CD14-positive monocyte (primary cell): ENCODE results near the gene BAIAP3. TPM values are rescaled to one million over a fixed set of nuclear protein-coding genes. Genes with fewer than 3 reads are reported as not detected.

Source experiments
- DNase-seq, 3 donors: peaks; one replicate each; pipeline ENCODE4 v3.0.0-alpha.2; 2011 to 2022
- H2AFZ ChIP-seq: 2 replicates; pipeline ENCODE4 v1.6.0; 2012; ENCODE audit warnings: mild to moderate bottlenecking, low read depth, low read length, inconsistent platforms; ENCODE audit not compliant: insufficient read depth, poor library complexity, severe bottlenecking
- H3K27ac ChIP-seq, 2 donors: 1 replicate in 1 of 2; 2 replicates in 1 of 2; pipeline ENCODE4 v1.5.1; 2012 to 2013; ENCODE audit warnings: low read length in 2 of 2, control low read depth in 1 of 2, inconsistent platforms in 1 of 2, low read depth in 1 of 2, mild to moderate bottlenecking in 1 of 2
- H3K27me3 ChIP-seq, 2 donors: one replicate each; pipeline versions ENCODE4 v1.6.0 to v1.6.1; 2011 to 2013; ENCODE audit warnings: low read length in 2 of 2; ENCODE audit not compliant: control insufficient read depth in 2 of 2, insufficient read depth in 2 of 2
- H3K36me3 ChIP-seq, 2 donors: replicated peaks in 1 of 2; 1 replicate in 1 of 2; 2 replicates in 1 of 2; pipeline versions ENCODE4 v1.5.1 to v1.6.1; 2012 to 2013; ENCODE audit warnings: low read length in 2 of 2, control low read depth in 1 of 2, inconsistent platforms in 1 of 2, mild to moderate bottlenecking in 1 of 2; ENCODE audit not compliant: insufficient read depth in 2 of 2, control insufficient read depth in 1 of 2
- H3K4me1 ChIP-seq, 2 donors: 1 replicate in 1 of 2; 2 replicates in 1 of 2; pipeline versions ENCODE4 v1.5.1 to v1.6.1; 2012 to 2013; ENCODE audit warnings: low read length in 2 of 2, control low read depth in 1 of 2, inconsistent platforms in 1 of 2, mild to moderate bottlenecking in 1 of 2, moderate library complexity in 1 of 2; ENCODE audit not compliant: insufficient read depth in 2 of 2, control insufficient read depth in 1 of 2
- H3K4me2 ChIP-seq: replicated peaks from 2 replicates; pipeline ENCODE3; 2012; ENCODE audit warnings: low read length, moderate library complexity, mild to moderate bottlenecking; ENCODE audit not compliant: poor library complexity, severe bottlenecking; ENCODE audit errors: extremely low read depth
- H3K4me3 ChIP-seq, 3 experiments: fragments of 200-600 bp in 1 of 3; sonication (generic) in 1 of 3; replicated peaks in 1 of 3; 1 replicate in 2 of 3; 2 replicates in 1 of 3; pipeline ENCODE4 v1.5.1; 2011 to 2013; ENCODE audit warnings: low read length in 3 of 3, mild to moderate bottlenecking in 3 of 3, control low read depth in 2 of 3, low read depth in 2 of 3, inconsistent platforms in 1 of 3, moderate library complexity in 1 of 3
- H3K79me2 ChIP-seq: 2 replicates; pipeline ENCODE4 v1.6.0; 2012; ENCODE audit warnings: mild to moderate bottlenecking, control low read depth, inconsistent platforms, low read length, moderate library complexity; ENCODE audit not compliant: insufficient read depth
- H3K9ac ChIP-seq: 2 replicates; pipeline ENCODE4 v1.6.0; 2017; ENCODE audit warnings: low read length, mild to moderate bottlenecking; ENCODE audit not compliant: insufficient read depth, poor library complexity, severe bottlenecking
- H3K9me3 ChIP-seq, 2 donors: replicated peaks in 1 of 2; 1 replicate in 1 of 2; 2 replicates in 1 of 2; pipeline versions ENCODE4 v1.5.1 to v1.6.1; 2012 to 2013; ENCODE audit warnings: low read length in 2 of 2, control low read depth in 1 of 2; ENCODE audit not compliant: control insufficient read depth in 1 of 2, insufficient read depth in 1 of 2
- H4K20me1 ChIP-seq: 2 replicates; pipeline ENCODE4 v1.6.0; 2012; ENCODE audit warnings: mild to moderate bottlenecking, low read length, control low read depth, moderate library complexity; ENCODE audit not compliant: insufficient read depth
- H3K27ac Mint-ChIP-seq, 7 donors: one replicate each; pipeline ENCODE4 v1.8.0; 2020; ENCODE audit warnings: mild to moderate bottlenecking in 7 of 7, mixed read lengths in 7 of 7, moderate library complexity in 6 of 7, inconsistent platforms in 2 of 7
- H3K27me3 Mint-ChIP-seq, 3 donors: one replicate each; pipeline ENCODE4 v1.8.0; 2021 to 2022; ENCODE audit warnings: low read depth in 3 of 3, mild to moderate bottlenecking in 3 of 3, mixed read lengths in 3 of 3, moderate library complexity in 3 of 3, inconsistent platforms in 1 of 3
- H3K36me3 Mint-ChIP-seq, 2 donors: one replicate each; pipeline ENCODE4 v1.8.0; 2020; ENCODE audit warnings: mixed read lengths in 2 of 2, inconsistent platforms in 1 of 2, mild to moderate bottlenecking in 1 of 2
- H3K4me1 Mint-ChIP-seq: one replicate; pipeline ENCODE4 v1.8.0; 2020; ENCODE audit warnings: mild to moderate bottlenecking, mixed read lengths
- H3K4me3 Mint-ChIP-seq, 2 donors: one replicate each; pipeline ENCODE4 v1.8.0; 2020; ENCODE audit warnings: mild to moderate bottlenecking in 2 of 2, mixed read lengths in 2 of 2, moderate library complexity in 1 of 2
- H3K9me3 Mint-ChIP-seq, 7 donors: one replicate each; pipeline ENCODE4 v1.8.0; 2020 to 2022; ENCODE audit warnings: mixed read lengths in 7 of 7, mild to moderate bottlenecking in 6 of 7, moderate library complexity in 6 of 7, inconsistent platforms in 2 of 7
- WGBS: methylation state at CpG from one replicate; pipeline ENCODE4 v1.1.5; 2013; ENCODE audit warnings: missing lambda C conversion rate; ENCODE audit not compliant: insufficient coverage; 5-methylcytosine and 5-hydroxymethylcytosine counted together
- intact Hi-C, 2 donors: fragments of 100-400 bp; cut with micrococcal nuclease; formaldehyde crosslinking; loops; one replicate each; pipeline versions ENCODE4 v1.15.0 to v1.15.1; 2023
- polyA plus RNA-seq, 3 donors: library from polyadenylated mRNA; depleted of rRNA in 1 of 3; unstranded in 2 of 3; stranded (reverse) in 1 of 3; fragments of 300-500 nt in 2 of 3; fragments of >200 nt in 1 of 3; fragmentation: Illumina TruSeq in 2 of 3; gene quantifications; 1 replicate in 2 of 3; 2 replicates in 1 of 3; pipeline ENCODE4 v1.2.3, GENCODE V29; 2012 to 2021
- TF ChIP-seq, protein P1 (sequence below): fragments of 200-600 bp; IDR thresholded peaks from one replicate; pipeline ENCODE4 v1.8.0; 2022; ENCODE audit warnings: antibody characterized with exemption, mild to moderate bottlenecking

Gene BAIAP3
- polyA plus RNA-seq, 3 donors, result 1.0 TPM; not detected in 2

GRCh38 chr16:1342526-1343427 lies 9.3 kb downstream of the BAIAP3 start:
- peak overlapping the region; percentile 66 for H3K4me2 ChIP-seq
- peaks cover 12 to 17% of the 10 kb centered on the region in 2 donors for H3K4me1 ChIP-seq
- peak; percentile 99 for DNase-seq
- peaks cover 0 to 3% (median 0%) of the 10 kb centered on the region in 7 donors for H3K9me3 Mint-ChIP-seq
- no peaks in the 10 kb centered on the region for H3K9me3 ChIP-seq
- TF ChIP-seq, protein P1, sequence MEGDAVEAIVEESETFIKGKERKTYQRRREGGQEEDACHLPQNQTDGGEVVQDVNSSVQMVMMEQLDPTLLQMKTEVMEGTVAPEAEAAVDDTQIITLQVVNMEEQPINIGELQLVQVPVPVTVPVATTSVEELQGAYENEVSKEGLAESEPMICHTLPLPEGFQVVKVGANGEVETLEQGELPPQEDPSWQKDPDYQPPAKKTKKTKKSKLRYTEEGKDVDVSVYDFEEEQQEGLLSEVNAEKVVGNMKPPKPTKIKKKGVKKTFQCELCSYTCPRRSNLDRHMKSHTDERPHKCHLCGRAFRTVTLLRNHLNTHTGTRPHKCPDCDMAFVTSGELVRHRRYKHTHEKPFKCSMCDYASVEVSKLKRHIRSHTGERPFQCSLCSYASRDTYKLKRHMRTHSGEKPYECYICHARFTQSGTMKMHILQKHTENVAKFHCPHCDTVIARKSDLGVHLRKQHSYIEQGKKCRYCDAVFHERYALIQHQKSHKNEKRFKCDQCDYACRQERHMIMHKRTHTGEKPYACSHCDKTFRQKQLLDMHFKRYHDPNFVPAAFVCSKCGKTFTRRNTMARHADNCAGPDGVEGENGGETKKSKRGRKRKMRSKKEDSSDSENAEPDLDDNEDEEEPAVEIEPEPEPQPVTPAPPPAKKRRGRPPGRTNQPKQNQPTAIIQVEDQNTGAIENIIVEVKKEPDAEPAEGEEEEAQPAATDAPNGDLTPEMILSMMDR, result no peak
- no peaks in the 10 kb centered on the region for H3K79me2 ChIP-seq
- H4K20me1 ChIP-seq, result no peaks in the 10 kb centered on the region
- no peaks in the 10 kb centered on the region for H3K27me3 ChIP-seq
- no peaks in the 10 kb centered on the region for H3K36me3 ChIP-seq
- H3K36me3 Mint-ChIP-seq, result peaks cover 0 to 6% of the 10 kb centered on the region in 2 donors
- H3K9ac ChIP-seq, result no peak overlapping the region
- H3K27me3 Mint-ChIP-seq, result peaks cover 2 to 11% (median 6%) of the 10 kb centered on the region in 3 donors
- H3K27ac ChIP-seq, result no peak overlapping the region
- WGBS, result 1% methylated on average over 34 of the region's 49 CpGs
- H3K4me3 Mint-ChIP-seq, result peak overlapping the region; percentile 58 to 80
- peak overlapping the region; percentile 41 for H2AFZ ChIP-seq
- H3K4me3 ChIP-seq, result peak overlapping the region in 1 of 3 experiments; percentile 60
- H3K27ac Mint-ChIP-seq, result no peak overlapping the region
- intact Hi-C loops, result no loop called here
- H3K4me1 Mint-ChIP-seq, result peaks cover 12% of the 10 kb centered on the region

GRCh38 chr16:1343428-1344242 lies 10.2 kb downstream of the BAIAP3 start:
- H3K36me3 ChIP-seq, result peaks cover 4 to 5% of the 10 kb centered on the region in 2 donors
- DNase-seq, result no peak
- TF ChIP-seq, protein P1, result no peak
- no peaks in the 10 kb centered on the region for H3K27me3 ChIP-seq
- H2AFZ ChIP-seq, result no peak overlapping the region
- peak overlapping the region in 1 of 2 donors; percentile 67 for H3K4me3 Mint-ChIP-seq
- H3K36me3 Mint-ChIP-seq, result peaks cover under 1 to 10% of the 10 kb centered on the region in 2 donors
- peaks cover 0 to 3% (median 0%) of the 10 kb centered on the region in 7 donors for H3K9me3 Mint-ChIP-seq
- peaks cover 2 to 10% (median 6%) of the 10 kb centered on the region in 3 donors for H3K27me3 Mint-ChIP-seq
- peaks cover 12 to 17% of the 10 kb centered on the region in 2 donors for H3K4me1 ChIP-seq
- no peak overlapping the region for H3K27ac Mint-ChIP-seq
- 73% methylated on average over 43 of the region's 44 CpGs for WGBS
- no peaks in the 10 kb centered on the region for H3K9me3 ChIP-seq
- H3K4me3 ChIP-seq, result peak overlapping the region in 1 of 3 experiments; percentile 49
- peak overlapping the region; percentile 61 for H3K4me2 ChIP-seq
- intact Hi-C loops, result no loop called here
- H3K79me2 ChIP-seq, result no peaks in the 10 kb centered on the region
- H3K9ac ChIP-seq, result no peak overlapping the region
- no peak overlapping the region for H3K27ac ChIP-seq
- H4K20me1 ChIP-seq, result no peaks in the 10 kb centered on the region
- peaks cover 12% of the 10 kb centered on the region for H3K4me1 Mint-ChIP-seq
